CD8-positive, alpha-beta memory T cell (primary cell): ENCODE data around the gene DNMT3B. TPM values are rescaled to one million over a fixed set of nuclear protein-coding genes. Genes with fewer than 3 reads are reported as not detected.
A peak's percentile ranks its signal among the peaks of the same experiment; 100 is the strongest.
"Not testable (repeated sequence)": the region's sequence is repeated elsewhere in the genome, so short reads cannot be mapped to it uniquely, and the experiment has no call there.

Source experiments
- CTCF ChIA-PET: fragments of 350-600 bp; sonication (Branson Sonifier 250); formaldehyde crosslinking; loops from one replicate; lab custom pipeline; 2021; ENCODE audit warnings: antibody characterized with exemption; lab: Charles Lee
- POLR2A ChIA-PET: fragments of 350-600 bp; sonication (Branson Sonifier 250); formaldehyde crosslinking; loops from one replicate; lab custom pipeline; 2021; ENCODE audit warnings: antibody characterized with exemption; lab: Charles Lee
- DNase-seq, 5 donors: peaks; one replicate each; pipeline versions ENCODE4 v3.0.0 to v3.0.0-alpha.2; 2020 to 2022; ENCODE audit warnings: mixed read lengths in 1 of 5
- H3K27ac ChIP-seq: one replicate; pipeline ENCODE4 v1.7.0; 2013; ENCODE audit warnings: low read depth, mild to moderate bottlenecking, low read length, moderate library complexity
- H3K27me3 ChIP-seq: 2 replicates; pipeline ENCODE4 v1.7.0; 2013; ENCODE audit warnings: low read length, mild to moderate bottlenecking; ENCODE audit not compliant: insufficient read depth, poor library complexity, severe bottlenecking
- H3K36me3 ChIP-seq: 2 replicates; pipeline ENCODE4 v1.7.0; 2013; ENCODE audit warnings: mild to moderate bottlenecking, low read length, moderate library complexity; ENCODE audit not compliant: insufficient read depth
- H3K4me1 ChIP-seq: 2 replicates; pipeline ENCODE4 v1.7.0; 2013; ENCODE audit warnings: mild to moderate bottlenecking, low read length, moderate library complexity; ENCODE audit not compliant: insufficient read depth
- H3K4me3 ChIP-seq: 2 replicates; pipeline ENCODE4 v1.7.0; 2013; ENCODE audit warnings: mild to moderate bottlenecking, low read length
- H3K9me3 ChIP-seq: 2 replicates; pipeline ENCODE4 v1.7.0; 2013; ENCODE audit warnings: mild to moderate bottlenecking, low read length
- H3K27ac Mint-ChIP-seq, 8 donors: one replicate each; pipeline ENCODE4 v1.8.0; 2020 to 2021; ENCODE audit warnings: mixed read lengths in 8 of 8, mild to moderate bottlenecking in 6 of 8, inconsistent platforms in 3 of 8, moderate library complexity in 3 of 8
- H3K27me3 Mint-ChIP-seq, 2 donors: one replicate each; pipeline ENCODE4 v1.8.0; 2020 to 2021; ENCODE audit warnings: mixed read lengths in 2 of 2, mild to moderate bottlenecking in 1 of 2, moderate library complexity in 1 of 2
- H3K36me3 Mint-ChIP-seq, 3 donors: one replicate each; pipeline ENCODE4 v1.8.0; 2020 to 2021; ENCODE audit warnings: mixed read lengths in 3 of 3, inconsistent platforms in 1 of 3, mild to moderate bottlenecking in 1 of 3
- H3K4me1 Mint-ChIP-seq, 3 donors: one replicate each; pipeline ENCODE4 v1.8.0; 2020 to 2021; ENCODE audit warnings: mixed read lengths in 3 of 3, inconsistent platforms in 1 of 3, mild to moderate bottlenecking in 1 of 3
- H3K4me3 Mint-ChIP-seq, 7 donors: one replicate each; pipeline ENCODE4 v1.8.0; 2020 to 2021; ENCODE audit warnings: mixed read lengths in 7 of 7, mild to moderate bottlenecking in 6 of 7, moderate library complexity in 4 of 7, inconsistent platforms in 2 of 7
- H3K9me3 Mint-ChIP-seq, 5 donors: one replicate each; pipeline ENCODE4 v1.8.0; 2020 to 2022; ENCODE audit warnings: mixed read lengths in 5 of 5, mild to moderate bottlenecking in 3 of 5, moderate library complexity in 2 of 5, inconsistent platforms in 1 of 5
- polyA plus RNA-seq: library from polyadenylated mRNA; unstranded; fragments of 300-500 nt; fragmentation: Illumina TruSeq; gene quantifications from one replicate; pipeline ENCODE4 v1.2.3, GENCODE V29; 2021
- total RNA-seq, 2 experiments: library from RNA; stranded (reverse); gene quantifications; one replicate each; pipeline ENCODE4 v1.2.3, GENCODE V29; 2021

Gene DNMT3B
- total and polyA plus RNA-seq, 3 experiments from 2014 or later, result 0.22 to 1.4 (median 1.00) TPM

DNA sequence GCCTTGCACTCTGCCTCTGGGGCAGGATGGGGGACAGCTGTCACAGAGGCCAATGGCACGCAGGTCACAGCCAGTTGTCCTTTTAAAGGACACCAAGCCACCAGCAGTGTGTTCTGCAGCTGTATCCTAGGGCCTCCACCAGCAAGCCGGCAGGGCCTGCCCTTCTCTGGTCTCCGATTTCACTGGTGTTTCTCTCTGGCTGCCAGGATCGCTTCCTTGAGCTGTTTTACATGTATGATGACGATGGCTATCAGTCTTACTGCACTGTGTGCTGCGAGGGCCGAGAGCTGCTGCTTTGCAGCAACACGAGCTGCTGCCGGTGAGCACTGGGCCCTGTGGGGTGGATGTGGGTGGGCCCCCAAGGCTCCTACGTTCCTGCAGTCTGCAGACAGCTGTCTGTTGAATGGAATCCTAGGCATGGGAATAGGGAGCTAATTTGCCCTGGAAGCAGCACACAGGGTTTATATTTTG is 34.8 kb downstream of the DNMT3B start:
- Histone ChIP-seq H3K36me3 (no peaks in the 10 kb centered on the region), H3K27me3 (no peaks in the 10 kb centered on the region), H3K4me1 (peaks cover 54% of the 10 kb centered on the region), H3K9me3 (no peaks in the 10 kb centered on the region), H3K27ac (no peak overlapping the region), H3K4me3 (no peak overlapping the region)
- no peak for DNase-seq
- ChIA-PET CTCF (interaction anchor here (0.7 to 4.3 kb wide), 3 partner anchors 19 to 280 kb away, joined by 3 to 14 read pairs (median 7); no protein-coding TSS in a partner anchor), POLR2A (no interaction called here)
- Mint-ChIP-seq H3K36me3 (no peaks in the 10 kb centered on the region), H3K9me3 (no peaks in the 10 kb centered on the region), H3K27ac (peak overlapping the region in 1 of 8 donors; percentile 29), H3K4me3 (no peak overlapping the region), H3K27me3 (no peaks in the 10 kb centered on the region), H3K4me1 (peaks cover 15 to 49% (median 25%) of the 10 kb centered on the region in 3 donors)

DNA sequence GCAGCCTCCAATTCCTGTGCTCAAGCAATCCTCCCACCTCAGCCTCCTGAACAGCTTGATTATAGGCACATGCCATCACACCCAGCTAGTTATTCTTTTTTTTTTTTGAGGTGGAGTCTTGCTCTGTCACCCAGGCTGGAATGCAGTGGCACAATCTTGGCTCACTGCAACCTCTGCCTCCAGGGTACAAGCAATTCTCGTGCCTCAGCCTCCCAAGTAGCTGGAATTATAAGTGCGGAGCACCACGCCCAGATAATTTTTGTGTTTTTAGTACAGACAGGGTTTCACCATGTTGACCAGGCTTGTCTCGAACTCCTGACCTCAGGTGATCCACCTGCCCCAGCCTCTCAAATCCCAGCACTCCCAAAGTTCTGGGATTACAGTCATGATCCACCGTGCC is 35.4 kb downstream of the DNMT3B start:
- H3K36me3 Mint-ChIP-seq, H3K27ac ChIP-seq, H3K9me3 Mint-ChIP-seq, H3K27ac Mint-ChIP-seq, DNase-seq, H3K4me3 ChIP-seq, POLR2A ChIA-PET, H3K9me3 ChIP-seq, H3K27me3 Mint-ChIP-seq, H3K4me3 Mint-ChIP-seq, H3K27me3 ChIP-seq, H3K36me3 ChIP-seq: not testable (repeated sequence)
- H3K4me1 Mint-ChIP-seq, result peaks cover 15 to 43% (median 20%) of the 10 kb centered on the region in 3 donors
- CTCF ChIA-PET, result interaction anchor here (0.7 to 4.3 kb wide), 3 partner anchors 19 to 207 kb away, joined by 3 to 14 read pairs (median 3); no protein-coding TSS in a partner anchor
- peaks cover 48% of the 10 kb centered on the region for H3K4me1 ChIP-seq

DNA sequence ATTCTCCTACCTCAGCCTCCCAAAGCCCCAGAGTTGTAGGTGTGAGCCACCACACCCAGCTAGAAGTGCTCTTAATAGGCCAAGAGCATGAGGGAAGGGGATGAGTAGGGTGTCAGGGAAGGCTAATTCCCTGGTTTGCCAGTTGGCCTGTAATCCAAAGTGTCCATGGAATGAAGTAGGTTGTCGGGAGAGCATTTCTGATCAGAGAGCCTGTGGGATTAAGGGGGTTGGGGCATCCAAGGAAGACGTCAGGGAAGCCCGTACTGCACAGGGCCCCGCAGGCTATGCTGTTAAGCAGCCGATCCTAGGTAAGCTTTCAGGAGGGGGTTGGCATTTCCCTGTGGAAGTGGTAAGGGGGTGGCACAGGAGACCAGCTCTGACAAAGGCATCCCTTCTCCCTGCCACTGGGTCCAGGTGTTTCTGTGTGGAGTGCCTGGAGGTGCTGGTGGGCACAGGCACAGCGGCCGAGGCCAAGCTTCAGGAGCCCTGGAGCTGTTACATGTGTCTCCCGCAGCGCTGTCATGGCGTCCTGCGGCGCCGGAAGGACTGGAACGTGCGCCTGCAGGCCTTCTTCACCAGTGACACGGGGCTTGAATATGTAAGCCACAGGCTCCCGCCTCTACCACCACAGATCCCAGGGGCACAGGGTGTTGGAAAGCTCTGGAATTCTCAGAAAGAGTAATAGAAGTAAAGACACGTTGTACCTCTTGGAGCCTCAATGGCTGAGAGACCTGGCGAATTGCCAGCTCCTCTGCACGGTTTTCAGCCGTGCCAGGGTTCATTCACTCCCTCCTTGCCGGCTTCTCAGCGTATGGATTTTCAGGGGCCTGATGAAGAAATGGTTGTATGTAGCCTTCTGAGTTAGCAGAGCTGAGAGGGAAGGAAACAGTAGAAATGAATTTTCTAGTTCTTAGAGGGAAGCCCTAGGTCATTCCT is 36.1 kb downstream of the DNMT3B start:
- no peaks in the 10 kb centered on the region for H3K9me3 ChIP-seq
- Mint-ChIP-seq H3K4me3 (no peak overlapping the region), H3K36me3 (no peaks in the 10 kb centered on the region), H3K4me1 (peaks cover 9 to 36% (median 13%) of the 10 kb centered on the region in 3 donors), H3K27ac (peak overlapping the region in 1 of 8 donors; percentile 88), H3K9me3 (no peaks in the 10 kb centered on the region), H3K27me3 (no peaks in the 10 kb centered on the region)
- no peak for DNase-seq
- no peaks in the 10 kb centered on the region for H3K27me3 ChIP-seq
- no peak overlapping the region for H3K27ac ChIP-seq
- peaks cover 41% of the 10 kb centered on the region for H3K4me1 ChIP-seq
- POLR2A ChIA-PET, result no interaction called here
- no peak overlapping the region for H3K4me3 ChIP-seq
- CTCF ChIA-PET, result interaction anchor here (0.9 to 4.3 kb wide), 3 partner anchors 8 to 104 kb away, joined by 3 to 14 read pairs (median 11); no protein-coding TSS in a partner anchor
- no peaks in the 10 kb centered on the region for H3K36me3 ChIP-seq

DNA sequence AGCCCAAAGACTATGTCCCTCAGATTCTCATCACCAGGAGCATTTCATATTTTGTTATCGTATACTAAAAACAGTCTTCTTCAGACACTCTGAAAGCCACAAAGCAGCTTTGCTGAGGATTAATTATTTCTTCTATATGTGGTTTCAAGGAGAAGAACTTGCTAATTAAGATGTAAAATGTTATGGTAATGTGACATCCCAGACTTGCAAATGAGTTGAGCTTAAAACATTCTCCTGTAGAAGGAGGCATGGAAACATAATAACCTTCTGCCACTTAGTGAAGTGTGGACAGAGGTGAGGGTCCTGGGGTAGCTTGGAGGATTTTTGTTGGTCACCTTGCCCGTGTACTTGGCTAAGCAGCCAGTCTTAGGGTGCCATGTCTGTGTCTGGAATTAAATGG is 40.9 kb downstream of the DNMT3B start:
- no peak overlapping the region for H3K27ac ChIP-seq
- Mint-ChIP-seq H3K27me3 (no peaks in the 10 kb centered on the region), H3K36me3 (no peaks in the 10 kb centered on the region), H3K4me3 (no peak overlapping the region), H3K27ac (peak overlapping the region in 1 of 8 donors; percentile 59), H3K4me1 (no peaks in the 10 kb centered on the region), H3K9me3 (no peaks in the 10 kb centered on the region)
- no peaks in the 10 kb centered on the region for H3K4me1 ChIP-seq
- CTCF ChIA-PET, result interaction anchor here (1.2 kb wide), 1 partner anchor 13 kb away, joined by 5 read pairs; no protein-coding TSS in a partner anchor
- no peaks in the 10 kb centered on the region for H3K36me3 ChIP-seq
- no peak overlapping the region for H3K4me3 ChIP-seq
- H3K9me3 ChIP-seq, result no peaks in the 10 kb centered on the region
- no peaks in the 10 kb centered on the region for H3K27me3 ChIP-seq
- POLR2A ChIA-PET, result no interaction called here
- no peak for DNase-seq

DNA sequence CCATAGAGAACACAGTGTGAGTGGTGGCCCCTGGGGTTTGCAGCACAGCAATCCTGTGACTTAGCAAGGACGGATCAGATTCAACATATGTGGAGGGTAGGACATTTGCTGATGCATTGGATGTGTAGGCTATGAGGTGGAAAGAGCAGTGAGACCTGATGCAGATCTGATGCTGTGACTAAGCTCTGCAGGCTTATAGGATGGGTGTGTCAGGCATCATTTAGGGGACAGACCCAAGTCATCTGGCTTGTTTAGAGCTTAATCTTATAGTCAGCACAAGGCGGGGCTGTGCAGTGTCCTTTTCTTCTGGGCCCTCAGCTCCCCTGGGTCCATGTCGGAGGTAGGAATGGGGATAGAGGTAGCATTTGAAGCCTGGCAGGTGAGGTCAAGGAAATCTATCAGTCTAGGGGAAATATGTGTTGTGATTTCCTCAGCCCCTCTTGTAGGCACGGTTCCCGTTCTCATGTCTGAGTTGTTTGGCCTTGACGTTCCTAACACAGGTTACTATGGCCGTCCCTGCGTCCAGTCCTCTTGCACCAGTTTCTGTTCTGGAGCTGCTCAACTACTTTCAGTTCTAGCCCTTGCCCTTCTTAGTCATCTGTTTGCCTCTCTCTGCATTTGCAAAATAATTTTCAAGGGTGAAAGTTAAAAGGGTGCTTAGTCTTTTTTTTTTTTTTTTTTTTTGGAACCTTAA is 42.0 kb downstream of the DNMT3B start:
- ChIA-PET CTCF (no interaction called here), POLR2A (no interaction called here)
- Mint-ChIP-seq H3K36me3 (no peaks in the 10 kb centered on the region), H3K27me3 (no peaks in the 10 kb centered on the region), H3K27ac (peak overlapping the region in 2 of 8 donors; percentile 16 to 25), H3K9me3 (no peaks in the 10 kb centered on the region), H3K4me3 (no peak overlapping the region), H3K4me1 (no peaks in the 10 kb centered on the region)
- Histone ChIP-seq H3K27ac (no peak overlapping the region), H3K4me3 (no peak overlapping the region), H3K9me3 (no peaks in the 10 kb centered on the region), H3K36me3 (no peaks in the 10 kb centered on the region), H3K27me3 (no peaks in the 10 kb centered on the region), H3K4me1 (no peaks in the 10 kb centered on the region)
- DNase-seq, result no peak

DNA sequence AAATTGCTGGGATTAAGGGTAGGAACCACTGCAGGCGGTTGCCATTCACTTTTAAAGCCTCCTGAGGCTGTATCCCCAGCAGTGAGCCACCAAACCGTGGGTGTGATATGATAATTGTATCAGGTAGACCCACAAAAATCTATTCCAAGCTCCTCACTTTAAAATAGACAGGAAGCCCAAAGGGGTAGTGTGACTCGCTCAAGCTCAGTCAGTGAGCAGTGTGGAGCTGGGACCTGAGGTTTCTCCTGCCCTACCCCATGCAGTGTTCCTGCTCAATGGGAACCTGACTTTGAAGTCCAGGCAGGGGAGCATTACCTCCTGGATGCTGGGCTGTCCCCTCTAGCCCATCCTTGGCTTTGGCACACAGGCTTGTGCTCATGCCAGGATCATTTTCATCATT is 42.6 kb downstream of the DNMT3B start:
- no peak for DNase-seq
- Mint-ChIP-seq H3K9me3 (no peaks in the 10 kb centered on the region), H3K4me3 (no peak overlapping the region), H3K36me3 (no peaks in the 10 kb centered on the region), H3K4me1 (no peaks in the 10 kb centered on the region), H3K27me3 (peaks cover 0 to 3% of the 10 kb centered on the region in 2 donors), H3K27ac (no peak overlapping the region)
- Histone ChIP-seq H3K27me3 (no peaks in the 10 kb centered on the region), H3K4me3 (no peak overlapping the region), H3K4me1 (no peaks in the 10 kb centered on the region), H3K9me3 (no peaks in the 10 kb centered on the region), H3K27ac (no peak overlapping the region), H3K36me3 (no peaks in the 10 kb centered on the region)
- ChIA-PET POLR2A (no interaction called here), CTCF (no interaction called here)

DNA sequence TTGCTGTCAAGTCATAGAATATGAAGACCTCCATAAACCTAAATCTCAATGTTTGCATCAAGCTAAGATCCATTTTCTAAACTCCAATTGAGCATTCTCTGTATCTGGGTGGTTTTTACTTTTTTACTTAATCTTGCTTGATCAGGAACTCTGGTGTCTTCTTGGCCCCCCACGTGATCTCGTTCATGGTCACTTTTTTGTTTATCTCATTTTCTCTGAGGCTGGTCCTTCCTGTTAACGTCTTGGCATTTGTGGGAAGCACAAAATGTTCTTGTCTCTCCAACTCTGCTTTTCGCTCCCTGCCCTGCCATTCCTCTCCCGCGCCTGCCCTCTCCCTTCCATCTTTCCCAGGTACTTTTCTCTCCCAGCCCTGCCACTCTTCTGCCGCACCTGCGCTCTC is 43.5 kb downstream of the DNMT3B start:
- H3K27me3 Mint-ChIP-seq, result peaks cover 0 to 3% of the 10 kb centered on the region in 2 donors
- H3K4me3 Mint-ChIP-seq, result no peak overlapping the region

GRCh38 chr20:32806356-32806755 is 44.2 kb downstream of the DNMT3B start:
- H3K36me3 Mint-ChIP-seq, result no peaks in the 10 kb centered on the region
- DNase-seq, result no peak
- H3K4me3 Mint-ChIP-seq, result no peak overlapping the region
- no peak overlapping the region for H3K27ac Mint-ChIP-seq
- H3K27ac ChIP-seq, result no peak overlapping the region
- H3K27me3 ChIP-seq, result no peaks in the 10 kb centered on the region
- H3K4me1 ChIP-seq, result no peaks in the 10 kb centered on the region
- H3K9me3 ChIP-seq, result no peaks in the 10 kb centered on the region
- peaks cover 0 to 3% of the 10 kb centered on the region in 2 donors for H3K27me3 Mint-ChIP-seq
- POLR2A ChIA-PET, result no interaction called here
- H3K4me3 ChIP-seq, result no peak overlapping the region
- CTCF ChIA-PET, result no interaction called here
- no peaks in the 10 kb centered on the region for H3K9me3 Mint-ChIP-seq
- no peaks in the 10 kb centered on the region for H3K4me1 Mint-ChIP-seq
- H3K36me3 ChIP-seq, result no peaks in the 10 kb centered on the region

More for the DNA sequence above, 43.5 kb downstream of the DNMT3B start:
- ChIA-PET POLR2A (interaction anchor here (0.5 kb wide), 1 partner anchor 221 kb away, joined by 3 read pairs; no protein-coding TSS in a partner anchor), CTCF (no interaction called here)
- no peaks in the 10 kb centered on the region for H3K4me1 Mint-ChIP-seq
- no peak for DNase-seq
- H3K27ac ChIP-seq, result no peak overlapping the region
- no peak overlapping the region for H3K4me3 ChIP-seq
- H3K4me1 ChIP-seq, result no peaks in the 10 kb centered on the region
- no peaks in the 10 kb centered on the region for H3K9me3 ChIP-seq
- peak overlapping the region in 1 of 8 donors; percentile 55 for H3K27ac Mint-ChIP-seq
- no peaks in the 10 kb centered on the region for H3K27me3 ChIP-seq
- no peaks in the 10 kb centered on the region for H3K36me3 ChIP-seq
- H3K36me3 Mint-ChIP-seq, result no peaks in the 10 kb centered on the region
- H3K9me3 Mint-ChIP-seq, result no peaks in the 10 kb centered on the region
